SH-SY5Y (cell line): ENCODE results near the gene SHPK.

Experiments
- GATA2 ChIP-seq: IDR thresholded peaks from 2 replicates; pipeline ENCODE4 v1.6.1; 2011; ENCODE audit warnings: mild to moderate bottlenecking, low read depth, low read length
- GATA3 ChIP-seq: IDR thresholded peaks from 2 replicates; pipeline ENCODE4 v1.6.1; 2011; ENCODE audit warnings: low read depth, mild to moderate bottlenecking, low read length, moderate library complexity

DNA sequence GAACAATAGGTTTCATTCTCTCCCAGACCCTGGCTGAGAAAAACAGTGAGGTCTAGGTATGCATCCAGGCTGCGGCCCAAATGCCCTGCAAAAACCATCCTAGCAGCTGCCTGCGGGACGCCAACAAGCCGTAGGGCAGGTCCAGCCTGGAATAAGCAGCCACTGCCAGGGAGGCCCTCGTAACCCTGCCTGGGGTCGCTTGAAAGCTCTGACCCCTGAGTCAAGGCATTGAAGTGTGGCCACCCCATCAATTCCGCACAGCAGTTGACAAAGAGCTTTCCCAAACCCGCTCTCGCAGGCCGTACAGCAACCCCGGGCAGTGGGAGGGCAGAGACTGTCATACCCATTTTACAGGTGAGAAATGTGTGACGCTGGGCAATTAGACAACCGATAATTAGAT is 38.0 kb downstream of the SHPK start:
- TF ChIP-seq GATA2 (no peak), GATA3 (no peak)
